Transverse colon (tissue), 4 donors: ENCODE results near the gene DTNBP1. TPM values are rescaled to one million over a fixed set of nuclear protein-coding genes. Genes with fewer than 3 reads are reported as not detected.

Source experiments
- DNase-seq: peaks from one replicate; pipeline ENCODE4 v3.0.0-alpha.2; 2019
- H3K27ac ChIP-seq, 4 donors: fragments of 200-600 bp; sonication (generic); 2 replicates each; pipeline ENCODE4 v1.5.1; 2016 to 2018; ENCODE audit warnings: inconsistent platforms in 4 of 4
- H3K27me3 ChIP-seq: fragments of 200-600 bp; sonication (generic); 2 replicates; pipeline ENCODE4 v1.5.1; 2017; ENCODE audit warnings: inconsistent platforms
- H3K36me3 ChIP-seq, 4 donors: fragments of 200-600 bp; sonication (generic); 2 replicates each; pipeline ENCODE4 v1.5.1; 2017 to 2019; ENCODE audit warnings: inconsistent platforms in 4 of 4
- H3K4me1 ChIP-seq, 4 donors: fragments of 200-600 bp; sonication (generic); 2 replicates each; pipeline ENCODE4 v1.5.1; 2017 to 2020; ENCODE audit warnings: inconsistent platforms in 4 of 4
- H3K4me3 ChIP-seq, 4 donors: fragments of 200-600 bp; sonication (generic); 1 replicate in 1 of 4; 2 replicates in 3 of 4; pipeline versions ENCODE4 v1.5.1 to v1.6.1; 2017 to 2019; ENCODE audit warnings: inconsistent platforms in 4 of 4
- H3K9me3 ChIP-seq, 2 donors: fragments of 200-600 bp; sonication (generic); 2 replicates each; pipeline ENCODE4 v1.5.1; 2017 to 2019; ENCODE audit warnings: inconsistent platforms in 2 of 2
- EP300 ChIP-seq: sonication (generic); formaldehyde crosslinking; IDR thresholded peaks from one replicate; pipeline ENCODE4 v1.6.1; 2017; ENCODE audit warnings: antibody characterized with exemption, low read depth
- POLR2A ChIP-seq: fragments of 450-650 bp; IDR thresholded peaks from one replicate; pipeline ENCODE4 v1.6.1; 2016; ENCODE audit warnings: antibody characterized with exemption, mild to moderate bottlenecking, moderate library complexity
- POLR2AphosphoS5 ChIP-seq, 3 donors: sonication (generic); formaldehyde crosslinking; IDR thresholded peaks; one replicate each; pipeline ENCODE4 v1.6.1; 2016; ENCODE audit warnings: antibody characterized with exemption in 3 of 3
- WGBS, 2 donors: methylation state at CpG; one replicate each; pipeline ENCODE4 v1.1.5; 2018; ENCODE audit warnings: low coverage in 1 of 2; 5-methylcytosine and 5-hydroxymethylcytosine counted together
- in situ Hi-C, 4 donors: fragments of 200-750 bp; cut with MboI; loops; one replicate each; pipeline versions ENCODE4 v1.15.0 to v1.15.1; 2017; ENCODE audit warnings: low sequenced_read_pairs in 3 of 4, low pct_ligation_motif_present in 1 of 4, low pct_unique_long_range_greater_than_20kb in 1 of 4
- intact Hi-C: fragments of 100-400 bp; cut with DNase I; formaldehyde crosslinking; loops from one replicate; pipeline ENCODE4 v1.15.1; 2023; ENCODE audit warnings: low total_unique reads
- total RNA-seq, 4 donors: library from RNA; depleted of rRNA; stranded (reverse); fragments of >200 nt; gene quantifications; one replicate each; pipeline ENCODE4 v1.1.0, GENCODE V29; 2016
- TF ChIP-seq, protein P1 (sequence below), 5 experiments: fragments of 200-600 bp in 3 of 5; fragments of 450-650 bp in 2 of 5; sonication (generic) in 3 of 5; IDR thresholded peaks; 1 replicate in 2 of 5; 2 replicates in 3 of 5; pipeline ENCODE4 v1.5.1; 2016 to 2017; ENCODE audit warnings: antibody characterized with exemption in 5 of 5, inconsistent platforms in 3 of 5, mild to moderate bottlenecking in 2 of 5, moderate library complexity in 1 of 5

The DTNBP1 gene
- total RNA-seq, 4 donors from 2014 or later: 6.0 to 20.3 (median 16.0) TPM

DNA sequence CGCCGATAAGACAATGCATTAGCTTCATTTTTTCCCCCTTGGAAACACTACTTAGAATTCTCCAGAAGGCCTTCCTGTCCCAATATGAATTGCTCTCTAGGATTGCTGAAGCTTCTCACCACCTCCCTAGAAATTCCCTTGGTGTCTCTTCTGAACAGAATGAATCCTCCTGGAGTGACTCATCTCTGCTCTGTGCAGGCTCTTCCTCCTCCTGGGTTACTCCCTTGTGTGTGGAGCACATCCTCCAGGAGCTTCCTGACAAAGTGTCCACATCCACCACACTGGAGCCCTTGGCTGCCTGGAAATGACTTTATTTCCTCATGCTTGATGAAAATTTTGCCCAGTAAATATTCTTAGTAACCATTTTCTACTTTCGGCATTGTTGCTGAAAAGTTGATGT lies 54.4 kb downstream of the DTNBP1 start:
- in situ Hi-C loops: loop anchor here in 2 of 4 donors (25.0 kb wide), 2 partner anchors 96 to 1396 kb away; no protein-coding TSS in a partner anchor

DNA sequence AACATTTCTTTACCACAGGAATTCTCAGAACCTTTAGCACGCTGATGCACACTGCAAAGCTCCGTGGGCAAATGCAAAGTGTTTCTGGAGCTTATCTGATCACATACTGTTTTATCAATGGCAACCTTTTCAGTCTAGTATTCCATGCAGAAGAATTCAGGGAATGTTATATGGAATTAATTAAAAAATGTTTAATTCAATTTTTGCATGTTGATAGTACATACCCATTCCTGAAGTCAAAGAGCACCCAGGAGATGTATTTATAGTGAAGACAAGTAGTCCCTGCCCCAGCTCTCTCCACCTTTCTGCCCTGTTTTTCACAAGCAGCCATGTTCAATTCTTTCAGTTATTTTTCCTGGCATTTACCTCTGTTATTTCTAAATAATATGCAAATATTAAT lies 55.2 kb downstream of the DTNBP1 start:
- no peak for DNase-seq

More for the DNA sequence above, 54.4 kb downstream of the DTNBP1 start:
- H3K36me3 ChIP-seq: no peaks in the 10 kb centered on the region
- no peaks in the 10 kb centered on the region for H3K9me3 ChIP-seq
- TF ChIP-seq EP300: no peak
- TF ChIP-seq, protein P1, sequence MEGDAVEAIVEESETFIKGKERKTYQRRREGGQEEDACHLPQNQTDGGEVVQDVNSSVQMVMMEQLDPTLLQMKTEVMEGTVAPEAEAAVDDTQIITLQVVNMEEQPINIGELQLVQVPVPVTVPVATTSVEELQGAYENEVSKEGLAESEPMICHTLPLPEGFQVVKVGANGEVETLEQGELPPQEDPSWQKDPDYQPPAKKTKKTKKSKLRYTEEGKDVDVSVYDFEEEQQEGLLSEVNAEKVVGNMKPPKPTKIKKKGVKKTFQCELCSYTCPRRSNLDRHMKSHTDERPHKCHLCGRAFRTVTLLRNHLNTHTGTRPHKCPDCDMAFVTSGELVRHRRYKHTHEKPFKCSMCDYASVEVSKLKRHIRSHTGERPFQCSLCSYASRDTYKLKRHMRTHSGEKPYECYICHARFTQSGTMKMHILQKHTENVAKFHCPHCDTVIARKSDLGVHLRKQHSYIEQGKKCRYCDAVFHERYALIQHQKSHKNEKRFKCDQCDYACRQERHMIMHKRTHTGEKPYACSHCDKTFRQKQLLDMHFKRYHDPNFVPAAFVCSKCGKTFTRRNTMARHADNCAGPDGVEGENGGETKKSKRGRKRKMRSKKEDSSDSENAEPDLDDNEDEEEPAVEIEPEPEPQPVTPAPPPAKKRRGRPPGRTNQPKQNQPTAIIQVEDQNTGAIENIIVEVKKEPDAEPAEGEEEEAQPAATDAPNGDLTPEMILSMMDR (IDR thresholded peaks at IDR 0.05): no peak
- TF ChIP-seq POLR2AphosphoS5 (IDR thresholded peaks at IDR 0.05): no peak
- no peak for TF ChIP-seq POLR2A
- peaks cover 0 to 6% (median 0%) of the 10 kb centered on the region in 4 donors for H3K4me1 ChIP-seq
- H3K27me3 ChIP-seq: no peaks in the 10 kb centered on the region
- intact Hi-C loops: no loop called here
- H3K27ac ChIP-seq: no peak overlapping the region
- no peak overlapping the region for H3K4me3 ChIP-seq
- DNase-seq: no peak
- WGBS, 2 donors: 89 to 90% methylated on average over 3 of the region's 3 CpGs

DNA sequence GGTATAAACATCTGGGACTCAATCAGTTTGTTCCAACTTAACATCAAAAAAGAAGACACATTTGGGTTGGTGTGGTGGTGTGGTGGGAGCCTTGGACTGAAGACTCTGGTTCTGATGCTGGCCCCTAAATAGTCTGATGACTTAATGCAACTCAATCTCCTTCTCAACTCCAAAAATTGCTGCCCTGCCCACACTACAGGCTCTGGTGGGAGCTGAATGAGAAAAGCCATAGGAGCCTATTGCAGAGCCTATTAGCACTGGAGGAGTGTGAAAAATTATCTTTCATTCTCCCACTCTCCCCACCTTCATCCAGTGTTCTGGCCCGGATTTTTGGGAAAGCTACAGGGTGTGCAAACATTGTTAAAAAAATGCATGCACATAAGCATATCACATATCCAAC lies 56.5 kb downstream of the DTNBP1 start:
- H3K9me3 ChIP-seq: no peaks in the 10 kb centered on the region
- 94 to 100% methylated on average over 1 of the region's 1 CpG for WGBS, 2 donors

More for the DNA sequence above, 55.2 kb downstream of the DTNBP1 start:
- WGBS, 2 donors: 90 to 95% methylated on average over 2 of the region's 2 CpGs
- no peaks in the 10 kb centered on the region for H3K9me3 ChIP-seq
- no peak overlapping the region for H3K4me3 ChIP-seq
- no peak for TF ChIP-seq POLR2A
- TF ChIP-seq POLR2AphosphoS5 (IDR thresholded peaks at IDR 0.05): no peak
- TF ChIP-seq, protein P1 (IDR thresholded peaks at IDR 0.05): no peak
- TF ChIP-seq EP300: no peak
- H3K27me3 ChIP-seq: no peaks in the 10 kb centered on the region
- H3K4me1 ChIP-seq: peaks cover 0 to 6% (median 0%) of the 10 kb centered on the region in 4 donors
- intact Hi-C loops (no loop called here), in situ Hi-C loops (loop anchor here in 2 of 4 donors (25.0 kb wide), 2 partner anchors 95 to 1395 kb away; no protein-coding TSS in a partner anchor)
- no peaks in the 10 kb centered on the region for H3K36me3 ChIP-seq
- no peak overlapping the region for H3K27ac ChIP-seq

DNA sequence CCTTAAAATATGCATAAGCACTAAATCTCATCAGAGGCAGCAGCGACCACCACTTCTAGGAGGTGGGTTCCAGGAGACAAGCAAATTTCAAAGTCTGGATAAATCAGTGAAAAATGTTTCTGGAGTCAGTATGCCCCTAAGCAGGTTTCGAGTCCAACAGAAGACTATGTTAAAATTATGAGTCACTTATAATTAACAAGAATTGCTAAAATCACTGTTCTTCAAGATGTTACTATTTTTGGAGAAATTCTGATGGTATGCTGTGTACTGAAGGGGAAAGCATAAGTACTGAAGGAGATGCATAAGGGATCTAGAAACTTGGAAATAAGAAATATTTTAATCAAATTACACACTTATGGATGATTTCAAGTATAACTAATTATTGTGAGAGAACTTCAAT lies 58.0 kb downstream of the DTNBP1 start:
- no peak overlapping the region for H3K27ac ChIP-seq
- intact Hi-C loops: no loop called here
- H3K27me3 ChIP-seq: no peaks in the 10 kb centered on the region
- H3K4me3 ChIP-seq: no peak overlapping the region
- no peak for TF ChIP-seq POLR2A
- TF ChIP-seq EP300: no peak
- TF ChIP-seq, protein P1 (IDR thresholded peaks at IDR 0.05): no peak
- no peak for TF ChIP-seq POLR2AphosphoS5 (IDR thresholded peaks at IDR 0.05)
- no peak for DNase-seq
- in situ Hi-C loops: loop anchor here in 2 of 4 donors (25.0 kb wide), 2 partner anchors 93 to 1393 kb away; no protein-coding TSS in a partner anchor
- peaks cover 0 to 14% (median 0%) of the 10 kb centered on the region in 4 donors for H3K36me3 ChIP-seq
- H3K4me1 ChIP-seq: peaks cover 0 to 6% (median 0%) of the 10 kb centered on the region in 4 donors
- WGBS, 2 donors: 75 to 95% methylated on average over 2 of the region's 2 CpGs
- no peaks in the 10 kb centered on the region for H3K9me3 ChIP-seq

More for the DNA sequence above, 56.5 kb downstream of the DTNBP1 start:
- Histone ChIP-seq H3K36me3 (peaks cover 0 to 7% (median 0%) of the 10 kb centered on the region in 4 donors), H3K27ac (no peak overlapping the region), H3K4me3 (no peak overlapping the region), H3K27me3 (no peaks in the 10 kb centered on the region), H3K4me1 (peaks cover 0 to 6% (median 0%) of the 10 kb centered on the region in 4 donors)
- DNase-seq: no peak
- no peak for TF ChIP-seq POLR2AphosphoS5 (IDR thresholded peaks at IDR 0.05)
- TF ChIP-seq, protein P1 (IDR thresholded peaks at IDR 0.05): no peak
- no peak for TF ChIP-seq EP300
- no peak for TF ChIP-seq POLR2A
- intact Hi-C loops (no loop called here), in situ Hi-C loops (loop anchor here in 2 of 4 donors (25.0 kb wide), 2 partner anchors 94 to 1394 kb away; no protein-coding TSS in a partner anchor)
